Peyer's patch (tissue), 4 donors: ENCODE measurements around the gene TRIM74. TPM values are rescaled to one million over a fixed set of nuclear protein-coding genes. Genes with fewer than 3 reads are reported as not detected.
"Not testable (repeated sequence)": the region's sequence is repeated elsewhere in the genome, so short reads cannot be mapped to it uniquely, and the experiment has no call there.

Experiments used
- DNase-seq, 3 donors: peaks; one replicate each; pipeline ENCODE4 v3.0.0-alpha.2; 2017 to 2019
- H3K27ac ChIP-seq, 4 donors: fragments of 200-600 bp; sonication (generic); one replicate each; pipeline ENCODE4 v1.5.1; 2016 to 2019
- H3K27me3 ChIP-seq, 2 donors: fragments of 200-600 bp; sonication (generic); one replicate each; pipeline ENCODE4 v1.5.1; 2019
- H3K36me3 ChIP-seq, 3 donors: fragments of 200-600 bp; sonication (generic); one replicate each; pipeline ENCODE4 v1.5.1; 2016 to 2019
- H3K4me1 ChIP-seq, 4 donors: fragments of 200-600 bp; sonication (generic); one replicate each; pipeline ENCODE4 v1.5.1; 2016 to 2019
- H3K4me3 ChIP-seq, 4 donors: fragments of 200-600 bp; sonication (generic); 1 replicate in 3 of 4; 2 replicates in 1 of 4; pipeline ENCODE4 v1.5.1; 2016 to 2019; ENCODE audit warnings: mild to moderate bottlenecking in 1 of 4
- H3K9me3 ChIP-seq, 4 donors: fragments of 200-600 bp; sonication (generic); one replicate each; pipeline ENCODE4 v1.5.1; 2016 to 2019; ENCODE audit warnings: mild to moderate bottlenecking in 1 of 4
- CTCF ChIP-seq, 6 experiments: fragments of 450-650 bp in 4 of 6; fragments of 200-600 bp in 2 of 6; sonication (generic) in 1 of 6; IDR thresholded peaks; one replicate each; pipeline ENCODE4 v1.5.1; 2017 to 2019; ENCODE audit warnings: antibody characterized with exemption in 6 of 6, mild to moderate bottlenecking in 3 of 6, moderate library complexity in 1 of 6
- POLR2A ChIP-seq, 2 donors: fragments of 450-650 bp; IDR thresholded peaks; one replicate each; pipeline ENCODE4 v1.5.1; 2017; ENCODE audit warnings: antibody characterized with exemption in 2 of 2, mild to moderate bottlenecking in 2 of 2, moderate library complexity in 2 of 2
- total RNA-seq, 4 donors: library from RNA; depleted of rRNA; stranded (reverse); fragments of >200 nt; gene quantifications; one replicate each; pipeline ENCODE4 v1.1.0, GENCODE V29; 2016

TRIM74 gene
- total RNA-seq, 4 donors from 2014 or later, result 1.8 to 3.2 (median 1.9) TPM; not detected in 1

DNA sequence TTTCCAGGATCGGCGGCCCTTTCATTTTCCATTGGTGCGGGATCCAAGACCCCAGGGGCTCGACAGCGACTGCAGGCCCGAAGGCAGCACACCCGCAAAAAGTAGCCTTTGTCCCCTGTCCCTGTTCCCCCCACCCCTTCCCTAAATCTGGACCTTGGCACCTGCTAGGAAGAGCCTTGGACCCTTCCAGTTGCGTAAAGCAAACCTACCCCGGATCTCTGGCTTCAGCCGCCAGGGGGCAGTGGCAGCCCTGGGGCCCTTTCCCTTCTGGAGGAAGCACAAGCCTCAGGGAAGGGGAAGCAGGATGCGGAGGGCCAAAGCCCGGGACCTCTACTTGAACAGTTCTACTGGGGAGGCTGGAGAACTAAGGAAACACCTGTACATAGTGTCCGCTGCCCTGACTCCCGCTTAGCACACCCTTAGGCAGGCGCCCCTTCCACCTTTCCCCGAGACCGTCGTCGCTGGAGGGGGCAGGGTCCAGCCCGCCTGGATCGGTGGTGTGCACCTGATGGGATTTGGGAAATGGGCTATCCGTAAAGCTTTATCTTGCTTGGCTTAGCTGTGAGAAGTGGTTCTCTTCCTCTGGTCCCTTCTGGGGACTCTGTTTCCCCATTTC is 23.0 kb downstream of the TRIM74 start:
- TF ChIP-seq CTCF (IDR thresholded peaks at IDR 0.05), result peak in 4 of 6 experiments; percentile 22 to 36 (median 32)
- not testable (repeated sequence) for H3K9me3 ChIP-seq, H3K4me3 ChIP-seq, H3K4me1 ChIP-seq, H3K27me3 ChIP-seq, H3K27ac ChIP-seq
- peaks cover 0 to 24% (median 0%) of the 10 kb centered on the region in 3 donors for H3K36me3 ChIP-seq
- peak in 1 of 3 donors; percentile 39 for DNase-seq

DNA sequence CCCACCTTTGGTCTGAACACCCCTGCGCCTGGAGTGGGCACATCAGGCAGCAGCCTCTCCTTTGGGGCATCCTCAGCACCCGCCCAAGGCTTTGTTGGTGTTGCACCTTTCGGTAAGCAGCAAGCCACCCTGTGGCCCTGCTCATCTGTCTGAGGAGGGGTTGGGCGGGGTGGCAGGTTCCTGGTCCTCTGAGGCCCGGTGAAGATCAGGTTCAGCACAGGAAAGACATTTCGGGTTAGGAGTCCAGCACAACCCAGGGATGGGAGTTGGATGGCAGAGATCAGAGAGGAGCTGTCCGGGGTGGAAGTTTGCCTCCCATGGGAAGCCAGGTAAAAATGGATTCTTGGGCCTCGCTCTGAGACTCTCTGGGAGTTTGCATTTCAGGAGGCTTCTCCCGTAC is 23.7 kb downstream of the TRIM74 start:
- H3K9me3 ChIP-seq, H3K27ac ChIP-seq, H3K4me1 ChIP-seq, H3K4me3 ChIP-seq, H3K27me3 ChIP-seq: not testable (repeated sequence)
- DNase-seq, result peak in 1 of 3 donors; percentile 40
- peaks cover 0 to 24% (median 0%) of the 10 kb centered on the region in 3 donors for H3K36me3 ChIP-seq

GRCh38 chr7:72944937-72945336 is 24.3 kb downstream of the TRIM74 start:
- not testable (repeated sequence) for H3K4me1 ChIP-seq, H3K9me3 ChIP-seq, H3K27me3 ChIP-seq, H3K27ac ChIP-seq, H3K4me3 ChIP-seq
- peak in 1 of 3 donors; percentile 8 for DNase-seq
- H3K36me3 ChIP-seq, result peaks cover 0 to 24% (median 0%) of the 10 kb centered on the region in 3 donors

DNA sequence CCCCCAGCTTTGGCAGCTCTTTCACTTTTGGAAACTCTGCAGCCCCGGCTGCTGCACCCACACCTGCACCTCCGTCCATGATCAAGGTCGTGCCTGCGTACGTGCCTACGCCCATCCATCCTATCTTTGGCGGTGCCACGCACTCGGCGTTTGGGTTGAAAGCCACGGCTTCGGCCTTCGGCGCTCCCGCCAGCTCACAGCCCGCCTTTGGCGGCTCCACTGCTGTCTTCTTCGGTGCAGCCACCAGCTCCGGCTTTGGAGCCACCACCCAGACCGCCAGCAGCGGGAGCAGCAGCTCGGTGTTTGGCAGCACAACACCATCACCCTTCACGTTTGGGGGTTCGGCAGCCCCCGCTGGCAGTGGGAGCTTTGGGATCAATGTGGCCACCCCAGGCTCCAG is 26.3 kb downstream of the TRIM74 start:
- not testable (repeated sequence) for H3K27ac ChIP-seq, H3K4me1 ChIP-seq, H3K27me3 ChIP-seq, H3K4me3 ChIP-seq, DNase-seq, H3K9me3 ChIP-seq
- H3K36me3 ChIP-seq, result peaks cover 0 to 21% (median 0%) of the 10 kb centered on the region in 3 donors

DNA sequence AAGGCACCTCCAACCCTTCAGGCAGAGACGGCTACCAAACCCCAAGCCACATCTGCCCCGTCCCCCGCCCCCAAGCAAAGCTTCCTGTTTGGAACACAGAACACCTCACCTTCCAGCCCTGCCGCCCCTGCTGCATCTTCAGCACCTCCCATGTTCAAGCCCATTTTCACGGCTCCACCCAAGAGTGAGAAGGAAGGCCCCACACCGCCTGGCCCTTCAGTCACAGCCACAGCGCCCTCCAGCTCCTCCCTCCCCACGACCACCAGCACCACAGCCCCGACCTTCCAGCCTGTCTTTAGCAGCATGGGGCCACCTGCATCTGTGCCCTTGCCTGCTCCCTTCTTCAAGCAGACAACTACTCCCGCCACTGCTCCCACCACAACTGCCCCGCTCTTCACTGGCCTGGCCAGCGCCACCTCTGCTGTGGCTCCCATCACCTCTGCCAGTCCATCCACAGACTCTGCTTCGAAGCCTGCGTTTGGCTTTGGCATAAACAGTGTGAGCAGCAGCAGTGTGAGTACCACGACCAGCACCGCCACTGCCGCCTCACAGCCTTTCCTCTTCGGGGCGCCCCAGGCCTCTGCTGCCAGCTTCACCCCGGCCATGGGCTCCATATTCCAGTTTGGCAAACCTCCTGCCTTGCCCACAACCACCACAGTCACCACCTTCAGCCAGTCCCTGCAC is 27.1 kb downstream of the TRIM74 start:
- H3K4me1 ChIP-seq, H3K27me3 ChIP-seq, H3K27ac ChIP-seq, H3K4me3 ChIP-seq, H3K9me3 ChIP-seq, DNase-seq: not testable (repeated sequence)
- H3K36me3 ChIP-seq, result peaks cover 0 to 24% (median 0%) of the 10 kb centered on the region in 3 donors

DNA sequence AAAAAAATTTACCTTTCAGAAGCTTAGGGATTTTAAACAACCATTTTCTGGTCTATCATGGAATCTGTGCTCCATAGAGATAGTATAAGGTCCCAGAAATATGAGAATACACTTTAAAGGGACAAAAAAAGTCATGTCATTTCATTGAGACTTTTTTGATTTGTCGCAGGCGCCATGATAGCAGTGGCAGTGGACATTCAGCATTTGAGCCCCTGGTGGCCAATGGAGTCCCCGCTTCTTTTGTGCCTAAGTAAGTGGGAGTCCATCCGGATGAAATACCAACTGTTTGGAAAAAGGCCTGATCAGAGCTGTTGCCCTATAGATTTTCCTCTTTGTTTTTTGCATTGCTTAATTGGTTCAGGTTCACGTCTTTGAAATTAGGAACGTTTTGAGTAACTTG is 41.0 kb downstream of the TRIM74 start:
- not testable (repeated sequence) for H3K27ac ChIP-seq, H3K27me3 ChIP-seq, H3K4me3 ChIP-seq, H3K9me3 ChIP-seq, DNase-seq
- Histone ChIP-seq H3K36me3 (peaks cover 0 to 51% (median 0%) of the 10 kb centered on the region in 3 donors), H3K4me1 (peaks cover 0 to 16% (median 2%) of the 10 kb centered on the region in 4 donors)

- H3K27ac ChIP-seq, H3K4me3 ChIP-seq, DNase-seq, H3K9me3 ChIP-seq, H3K27me3 ChIP-seq: not testable (repeated sequence)
- peaks cover 0 to 16% (median 2%) of the 10 kb centered on the region in 4 donors for H3K4me1 ChIP-seq
- peaks cover 0 to 51% (median 0%) of the 10 kb centered on the region in 3 donors for H3K36me3 ChIP-seq
Observed at GRCh38 chr7:72927791-72928190, 41.5 kb downstream of the TRIM74 start.

DNA sequence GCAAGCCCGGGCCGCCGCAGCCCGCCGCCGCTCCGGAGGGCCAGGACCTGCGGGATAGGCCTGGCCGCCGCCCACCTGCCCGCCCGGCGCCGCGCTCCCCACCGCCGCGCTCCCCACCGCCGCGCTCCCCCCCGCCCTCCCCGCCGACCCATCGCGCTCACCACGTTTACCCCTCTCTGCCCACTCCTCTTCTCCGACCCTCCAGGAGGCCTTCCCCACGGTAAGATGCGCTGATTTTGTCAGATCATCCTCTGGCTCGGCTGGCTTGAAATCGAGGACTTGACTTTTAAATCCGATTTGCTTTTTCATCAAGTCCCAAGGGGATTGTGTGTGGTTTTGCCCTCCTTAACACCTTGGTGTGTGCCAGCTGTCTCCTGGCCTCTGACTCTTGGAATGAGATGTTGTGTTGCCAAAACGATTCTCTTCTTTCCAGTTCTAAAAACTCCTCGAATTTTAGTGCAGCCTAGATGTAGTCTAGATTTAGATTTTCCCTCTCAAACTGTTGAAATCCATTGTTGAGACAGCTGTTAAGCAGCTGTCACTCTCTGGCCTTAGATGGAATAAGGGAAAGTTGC is 43.6 kb downstream of the TRIM74 start:
- H3K4me1 ChIP-seq, result peaks cover 0 to 16% (median 2%) of the 10 kb centered on the region in 4 donors
- no peaks in the 10 kb centered on the region for H3K27me3 ChIP-seq
- H3K27ac ChIP-seq, result peak overlapping the region; percentile 87 to 95 (median 92)
- no peaks in the 10 kb centered on the region for H3K9me3 ChIP-seq
- H3K4me3 ChIP-seq, result peak overlapping the region; percentile 73 to 89 (median 86)
- DNase-seq, result no peak
- TF ChIP-seq POLR2A (IDR thresholded peaks at IDR 0.05) (no peak), CTCF (IDR thresholded peaks at IDR 0.05) (no peak)
- peaks cover 0 to 40% (median 0%) of the 10 kb centered on the region in 3 donors for H3K36me3 ChIP-seq
